Osteoblast (primary cell): Measurements from ENCODE around the gene RUNDC3A. TPM values are rescaled to one million over a fixed set of nuclear protein-coding genes. Genes with fewer than 3 reads are reported as not detected.

Source experiments
- DNase-seq: peaks from one replicate; pipeline ENCODE4 v3.0.0; 2011; ENCODE audit warnings: low spot score, mixed read lengths; ENCODE audit not compliant: insufficient read length; ENCODE audit errors: missing footprints
- H2AFZ ChIP-seq: 2 replicates; pipeline ENCODE4 v1.6.0; 2011; ENCODE audit warnings: mild to moderate bottlenecking, low read length
- H3K27ac ChIP-seq: 2 replicates; pipeline ENCODE4 v1.5.1; 2011; ENCODE audit warnings: mild to moderate bottlenecking, low read depth, low read length, moderate library complexity
- H3K27me3 ChIP-seq: 2 replicates; pipeline ENCODE4 v1.6.0; 2012; ENCODE audit warnings: mild to moderate bottlenecking, control low read depth, inconsistent platforms, low read length, moderate library complexity; ENCODE audit not compliant: insufficient read depth
- H3K36me3 ChIP-seq: 2 replicates; pipeline ENCODE4 v1.5.1; 2011; ENCODE audit warnings: mild to moderate bottlenecking, low read length, control low read depth, moderate library complexity; ENCODE audit not compliant: insufficient read depth
- H3K4me1 ChIP-seq: 2 replicates; pipeline ENCODE4 v1.5.1; 2011; ENCODE audit warnings: mild to moderate bottlenecking, low read length, control low read depth, moderate library complexity; ENCODE audit not compliant: insufficient read depth
- H3K4me2 ChIP-seq: 2 replicates; pipeline ENCODE4 v1.6.0; 2011; ENCODE audit warnings: mild to moderate bottlenecking, low read length; ENCODE audit not compliant: insufficient read depth
- H3K4me3 ChIP-seq: fragments of 200-600 bp; sonication (generic); 3 replicates; pipeline ENCODE4 v1.5.1; 2012; ENCODE audit warnings: mild to moderate bottlenecking, low read length, inconsistent platforms; ENCODE audit not compliant: insufficient read depth
- H3K79me2 ChIP-seq: 2 replicates; pipeline ENCODE4 v1.6.0; 2012; ENCODE audit warnings: mild to moderate bottlenecking, low read length, control low read depth, inconsistent platforms; ENCODE audit not compliant: insufficient read depth
- H3K9me3 ChIP-seq: 2 replicates; pipeline ENCODE4 v1.5.1; 2011; ENCODE audit warnings: low read depth, low read length, control low read depth
- H4K20me1 ChIP-seq: 2 replicates; pipeline ENCODE4 v1.6.0; 2012; ENCODE audit warnings: mild to moderate bottlenecking, low read length, control low read depth; ENCODE audit not compliant: insufficient read depth
- total RNA-seq: library from RNA; depleted of rRNA; stranded (reverse); fragments of >200 nt; gene quantifications from 2 replicates; pipeline ENCODE4 v1.2.3, GENCODE V29; 2012
- TF ChIP-seq, protein P1 (sequence below): IDR thresholded peaks from 2 replicates; pipeline ENCODE4 v1.5.1; 2011; ENCODE audit warnings: mild to moderate bottlenecking, low read depth, low read length, moderate library complexity; ENCODE audit errors: extremely low read depth

Gene RUNDC3A
- total RNA-seq, 1 donor: not detected

DNA sequence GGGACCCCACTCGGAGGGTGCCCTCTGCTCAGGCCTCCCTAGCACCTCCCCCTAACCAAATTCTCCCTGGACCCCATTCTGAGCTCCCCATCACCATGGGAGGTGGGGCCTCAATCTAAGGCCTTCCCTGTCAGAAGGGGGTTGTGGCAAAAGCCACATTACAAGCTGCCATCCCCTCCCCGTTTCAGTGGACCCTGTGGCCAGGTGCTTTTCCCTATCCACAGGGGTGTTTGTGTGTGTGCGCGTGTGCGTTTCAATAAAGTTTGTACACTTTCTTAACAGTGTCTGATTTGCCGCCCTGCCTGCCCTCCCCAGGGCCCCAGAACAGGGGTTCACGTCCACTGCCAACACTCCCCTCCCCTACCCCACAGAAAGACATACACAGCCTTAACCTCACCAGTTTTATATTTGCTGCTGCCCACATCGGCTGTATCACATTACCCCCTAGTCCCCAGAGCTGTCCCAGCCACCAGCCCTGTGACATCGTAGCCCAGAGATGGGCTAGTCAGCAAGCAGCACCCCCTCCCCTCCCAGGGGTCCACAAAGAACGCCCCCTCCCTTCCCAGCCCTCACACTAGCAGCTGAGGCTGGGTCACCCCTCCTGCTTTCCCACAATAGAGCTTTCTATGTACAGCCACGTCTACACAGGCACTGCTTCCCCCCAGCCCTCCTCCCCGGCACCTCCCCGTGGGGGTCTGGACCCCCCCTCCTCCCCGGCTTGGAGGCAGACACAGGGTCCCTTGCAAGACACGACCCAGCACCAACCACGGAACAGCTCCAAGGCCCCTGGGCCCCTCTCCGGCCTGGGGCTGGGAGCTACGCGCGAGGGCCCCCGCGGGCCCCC is 44.6 kb downstream of the RUNDC3A start:
- Histone ChIP-seq H3K27ac (no peak overlapping the region), H3K27me3 (no peaks in the 10 kb centered on the region), H3K4me3 (peak overlapping the region; percentile 59), H4K20me1 (peaks cover 4% of the 10 kb centered on the region), H2AFZ (no peak overlapping the region), H3K4me2 (peak overlapping the region; percentile 61), H3K9me3 (no peaks in the 10 kb centered on the region), H3K79me2 (peaks cover 11% of the 10 kb centered on the region), H3K4me1 (peaks cover 3% of the 10 kb centered on the region), H3K36me3 (peaks cover 11% of the 10 kb centered on the region)
- peak; percentile 90 for DNase-seq
- TF ChIP-seq, protein P1, sequence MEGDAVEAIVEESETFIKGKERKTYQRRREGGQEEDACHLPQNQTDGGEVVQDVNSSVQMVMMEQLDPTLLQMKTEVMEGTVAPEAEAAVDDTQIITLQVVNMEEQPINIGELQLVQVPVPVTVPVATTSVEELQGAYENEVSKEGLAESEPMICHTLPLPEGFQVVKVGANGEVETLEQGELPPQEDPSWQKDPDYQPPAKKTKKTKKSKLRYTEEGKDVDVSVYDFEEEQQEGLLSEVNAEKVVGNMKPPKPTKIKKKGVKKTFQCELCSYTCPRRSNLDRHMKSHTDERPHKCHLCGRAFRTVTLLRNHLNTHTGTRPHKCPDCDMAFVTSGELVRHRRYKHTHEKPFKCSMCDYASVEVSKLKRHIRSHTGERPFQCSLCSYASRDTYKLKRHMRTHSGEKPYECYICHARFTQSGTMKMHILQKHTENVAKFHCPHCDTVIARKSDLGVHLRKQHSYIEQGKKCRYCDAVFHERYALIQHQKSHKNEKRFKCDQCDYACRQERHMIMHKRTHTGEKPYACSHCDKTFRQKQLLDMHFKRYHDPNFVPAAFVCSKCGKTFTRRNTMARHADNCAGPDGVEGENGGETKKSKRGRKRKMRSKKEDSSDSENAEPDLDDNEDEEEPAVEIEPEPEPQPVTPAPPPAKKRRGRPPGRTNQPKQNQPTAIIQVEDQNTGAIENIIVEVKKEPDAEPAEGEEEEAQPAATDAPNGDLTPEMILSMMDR: no peak

GRCh38 chr17:44353672-44354331 is 45.4 kb downstream of the RUNDC3A start:
- Histone ChIP-seq H3K36me3 (peaks cover 11% of the 10 kb centered on the region), H4K20me1 (peaks cover 4% of the 10 kb centered on the region), H3K4me1 (no peaks in the 10 kb centered on the region), H3K79me2 (peaks cover 4% of the 10 kb centered on the region), H3K27me3 (no peaks in the 10 kb centered on the region), H3K4me2 (peak overlapping the region; percentile 61), H2AFZ (no peak overlapping the region), H3K4me3 (peak overlapping the region; percentile 59), H3K27ac (no peak overlapping the region), H3K9me3 (no peaks in the 10 kb centered on the region)
- peak; percentile 95 for DNase-seq
- TF ChIP-seq, protein P1: no peak

DNA sequence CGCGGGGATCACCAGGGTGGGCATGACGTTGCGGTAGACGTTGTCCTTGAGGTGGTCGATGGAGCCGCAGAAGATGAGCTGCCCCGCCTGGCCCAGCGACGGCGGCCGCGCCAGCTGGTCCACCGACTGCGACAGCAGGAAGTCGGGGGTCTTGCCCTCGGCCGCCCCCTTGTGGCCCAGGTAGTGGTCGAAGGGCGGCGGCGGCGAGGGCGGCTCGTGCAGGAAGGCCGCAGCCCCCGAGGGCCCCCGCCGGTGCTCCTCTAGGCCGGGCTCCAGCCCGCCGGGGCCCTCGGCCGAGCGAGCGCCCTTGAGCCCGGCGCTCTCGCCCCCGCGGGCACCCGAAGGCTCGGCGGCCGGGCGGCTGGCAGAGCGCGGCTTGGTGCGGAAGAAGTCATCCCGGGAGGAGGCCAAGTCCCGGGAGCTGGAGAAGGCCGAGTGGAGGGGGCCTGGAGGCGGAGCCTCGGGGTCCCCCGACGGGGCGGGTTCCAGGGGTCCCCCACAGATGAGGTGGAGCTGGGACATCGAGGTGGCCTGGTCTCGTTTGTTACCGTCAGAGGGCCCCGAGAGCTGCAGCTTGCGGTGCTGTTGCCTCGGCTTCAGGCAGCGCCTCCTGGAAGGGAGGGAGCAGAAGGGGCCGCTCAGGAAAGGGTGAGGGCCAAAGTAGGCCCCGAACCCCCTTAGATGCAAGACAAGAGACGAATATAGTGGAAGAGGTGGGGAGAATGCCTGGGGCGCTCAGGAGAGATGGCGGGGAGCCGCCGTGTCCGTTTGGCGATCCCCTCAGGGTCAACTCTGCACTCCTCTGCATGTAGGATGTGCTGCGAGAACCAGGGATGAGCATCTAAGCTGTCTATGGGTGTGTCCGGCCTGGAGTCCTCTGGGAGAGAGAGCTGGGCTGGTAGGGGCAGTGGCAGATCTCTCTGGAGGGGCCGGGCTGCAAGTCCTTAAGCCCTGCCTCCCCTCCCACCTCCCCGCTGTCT is 46.5 kb downstream of the RUNDC3A start:
- H3K36me3 ChIP-seq: peaks cover 11% of the 10 kb centered on the region
- no peaks in the 10 kb centered on the region for H3K9me3 ChIP-seq
- H3K4me3 ChIP-seq: peak overlapping the region; percentile 28
- peak; percentile 93 for DNase-seq
- H2AFZ ChIP-seq: no peak overlapping the region
- peak overlapping the region; percentile 43 for H3K4me2 ChIP-seq
- TF ChIP-seq, protein P1: no peak
- no peaks in the 10 kb centered on the region for H4K20me1 ChIP-seq
- no peaks in the 10 kb centered on the region for H3K4me1 ChIP-seq
- no peaks in the 10 kb centered on the region for H3K79me2 ChIP-seq
- H3K27me3 ChIP-seq: no peaks in the 10 kb centered on the region
- no peak overlapping the region for H3K27ac ChIP-seq
